GM12872 (cell line): Measurements from ENCODE around the gene CMSS1.

Source experiments
- TF ChIP-seq, protein P1 (sequence below): IDR thresholded peaks from 3 replicates; pipeline ENCODE4 v1.5.1; 2011; ENCODE audit warnings: low read depth, mild to moderate bottlenecking, low read length, moderate library complexity; ENCODE audit not compliant: insufficient read depth

The CMSS1 gene

DNA sequence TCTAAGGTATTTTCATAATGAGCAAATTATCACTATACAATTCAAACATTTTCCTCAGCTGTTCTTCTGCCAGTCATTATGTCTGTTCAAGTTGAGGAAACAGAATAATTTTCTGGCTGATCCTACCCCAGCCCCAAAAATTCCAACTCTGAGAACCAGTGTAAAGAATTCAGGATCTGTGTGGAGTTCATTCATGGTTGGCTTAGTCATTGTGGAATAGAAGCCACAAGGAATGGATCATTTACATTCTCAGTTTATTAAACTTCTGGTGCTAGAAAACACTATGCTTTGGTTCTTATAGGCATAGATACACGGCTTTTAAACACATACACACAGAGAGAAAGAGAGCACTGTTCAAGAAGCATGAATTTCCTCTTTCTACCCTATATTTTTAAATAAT lies 134.6 kb downstream of the CMSS1 start:
- TF ChIP-seq, protein P1, sequence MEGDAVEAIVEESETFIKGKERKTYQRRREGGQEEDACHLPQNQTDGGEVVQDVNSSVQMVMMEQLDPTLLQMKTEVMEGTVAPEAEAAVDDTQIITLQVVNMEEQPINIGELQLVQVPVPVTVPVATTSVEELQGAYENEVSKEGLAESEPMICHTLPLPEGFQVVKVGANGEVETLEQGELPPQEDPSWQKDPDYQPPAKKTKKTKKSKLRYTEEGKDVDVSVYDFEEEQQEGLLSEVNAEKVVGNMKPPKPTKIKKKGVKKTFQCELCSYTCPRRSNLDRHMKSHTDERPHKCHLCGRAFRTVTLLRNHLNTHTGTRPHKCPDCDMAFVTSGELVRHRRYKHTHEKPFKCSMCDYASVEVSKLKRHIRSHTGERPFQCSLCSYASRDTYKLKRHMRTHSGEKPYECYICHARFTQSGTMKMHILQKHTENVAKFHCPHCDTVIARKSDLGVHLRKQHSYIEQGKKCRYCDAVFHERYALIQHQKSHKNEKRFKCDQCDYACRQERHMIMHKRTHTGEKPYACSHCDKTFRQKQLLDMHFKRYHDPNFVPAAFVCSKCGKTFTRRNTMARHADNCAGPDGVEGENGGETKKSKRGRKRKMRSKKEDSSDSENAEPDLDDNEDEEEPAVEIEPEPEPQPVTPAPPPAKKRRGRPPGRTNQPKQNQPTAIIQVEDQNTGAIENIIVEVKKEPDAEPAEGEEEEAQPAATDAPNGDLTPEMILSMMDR = no peak

GRCh38 chr3:99953596-99953995 lies 135.9 kb downstream of the CMSS1 start:
- TF ChIP-seq, protein P1 = no peak

DNA sequence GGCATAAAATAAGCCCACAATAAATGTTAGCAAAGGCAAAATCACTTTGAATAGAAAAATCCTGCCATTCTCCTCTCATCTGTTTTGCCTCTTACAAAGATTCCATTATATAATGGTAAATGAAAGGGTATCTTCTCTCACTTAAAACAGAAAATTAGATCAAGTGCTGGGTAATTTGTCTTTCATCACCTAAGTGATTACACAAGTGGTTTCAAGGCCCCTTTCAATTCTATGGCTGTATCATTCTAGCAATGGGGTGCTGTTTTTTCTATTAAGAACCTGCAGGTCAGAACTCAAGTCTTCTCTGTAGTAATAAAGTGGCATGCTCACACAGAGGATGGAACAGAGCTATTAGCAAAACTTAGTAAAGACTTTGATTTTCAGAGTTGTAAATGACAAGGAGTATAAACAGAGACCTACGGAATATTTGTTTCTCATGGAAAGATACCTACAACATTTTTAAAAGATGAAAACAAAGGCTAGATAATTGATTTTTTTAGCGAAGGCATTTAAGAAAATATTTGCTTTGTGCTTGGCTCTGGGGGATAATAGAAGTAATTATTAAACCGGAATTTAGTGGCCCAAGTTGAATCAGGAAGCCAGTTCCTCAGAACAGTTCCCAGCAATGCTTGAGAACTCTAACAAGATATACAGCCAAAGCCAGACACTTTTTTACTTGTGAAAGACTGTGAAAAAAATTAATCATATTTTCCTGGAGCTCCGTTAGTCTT lies 137.4 kb downstream of the CMSS1 start:
- TF ChIP-seq, protein P1 = no peak

GRCh38 chr3:99955773-99956562 lies 138.3 kb downstream of the CMSS1 start:
- TF ChIP-seq, protein P1 = no peak

DNA sequence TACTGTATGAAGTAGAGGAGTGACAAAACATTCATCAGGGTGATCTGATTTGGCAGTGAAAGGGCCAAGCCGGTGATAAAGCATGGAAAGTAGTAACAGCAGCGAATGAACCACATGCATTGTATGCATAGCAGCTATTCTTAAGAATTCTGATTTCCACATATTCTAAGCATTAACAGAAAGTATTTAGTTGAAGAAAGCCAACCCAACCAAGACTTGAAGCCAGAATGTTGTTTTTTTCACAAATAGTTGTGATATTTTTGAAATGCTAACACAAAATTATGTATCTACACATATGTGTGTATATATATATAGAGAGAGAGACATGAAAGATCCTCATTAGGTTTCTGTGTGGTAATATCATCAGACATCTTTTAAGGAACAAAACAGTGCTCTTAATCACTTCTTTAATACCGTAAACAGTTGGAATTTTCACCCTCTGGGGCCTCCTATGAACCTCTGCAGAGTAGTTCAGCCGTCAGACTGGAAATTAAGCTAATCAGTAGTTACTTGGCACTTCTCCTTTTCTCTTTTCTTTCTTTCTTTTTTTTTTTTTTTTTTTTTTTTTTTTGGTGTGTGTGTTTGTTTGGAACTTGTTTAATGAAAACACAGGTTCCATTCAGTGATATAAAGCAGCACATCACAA lies 139.6 kb downstream of the CMSS1 start:
- TF ChIP-seq, protein P1 = no peak

DNA sequence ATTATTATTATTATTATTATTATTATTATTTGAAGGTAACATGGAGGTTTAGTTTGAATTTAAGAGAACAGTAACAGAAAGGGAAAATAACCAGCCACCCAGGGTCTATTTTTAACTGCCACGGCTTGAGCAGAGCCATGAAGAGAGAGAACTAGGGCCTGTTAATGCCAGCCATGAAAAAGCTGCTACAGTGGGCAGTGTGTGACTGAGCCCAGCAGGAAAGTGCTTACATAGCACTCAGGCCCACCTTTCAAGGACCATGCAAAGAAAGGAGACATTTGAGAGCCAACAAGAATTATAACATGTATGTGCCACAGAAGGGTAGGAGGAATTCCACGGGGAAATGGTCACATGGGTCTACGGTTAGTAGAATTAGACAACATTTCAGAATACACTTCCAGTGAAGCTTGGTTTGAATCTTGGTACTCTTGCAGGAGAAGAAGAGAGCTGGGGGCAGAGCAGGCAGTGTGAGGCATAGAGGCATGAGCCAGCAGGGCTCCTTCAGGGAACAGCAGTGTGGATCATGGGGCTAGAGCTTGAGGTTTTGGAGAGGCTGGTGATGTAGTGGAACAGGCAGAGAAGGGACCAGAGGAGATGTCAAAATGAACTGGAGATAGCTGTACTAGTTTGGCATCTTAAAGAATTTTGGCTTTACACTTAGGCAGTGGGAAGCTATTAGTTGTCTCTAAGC lies 140.7 kb downstream of the CMSS1 start:
- TF ChIP-seq, protein P1 = no peak

DNA sequence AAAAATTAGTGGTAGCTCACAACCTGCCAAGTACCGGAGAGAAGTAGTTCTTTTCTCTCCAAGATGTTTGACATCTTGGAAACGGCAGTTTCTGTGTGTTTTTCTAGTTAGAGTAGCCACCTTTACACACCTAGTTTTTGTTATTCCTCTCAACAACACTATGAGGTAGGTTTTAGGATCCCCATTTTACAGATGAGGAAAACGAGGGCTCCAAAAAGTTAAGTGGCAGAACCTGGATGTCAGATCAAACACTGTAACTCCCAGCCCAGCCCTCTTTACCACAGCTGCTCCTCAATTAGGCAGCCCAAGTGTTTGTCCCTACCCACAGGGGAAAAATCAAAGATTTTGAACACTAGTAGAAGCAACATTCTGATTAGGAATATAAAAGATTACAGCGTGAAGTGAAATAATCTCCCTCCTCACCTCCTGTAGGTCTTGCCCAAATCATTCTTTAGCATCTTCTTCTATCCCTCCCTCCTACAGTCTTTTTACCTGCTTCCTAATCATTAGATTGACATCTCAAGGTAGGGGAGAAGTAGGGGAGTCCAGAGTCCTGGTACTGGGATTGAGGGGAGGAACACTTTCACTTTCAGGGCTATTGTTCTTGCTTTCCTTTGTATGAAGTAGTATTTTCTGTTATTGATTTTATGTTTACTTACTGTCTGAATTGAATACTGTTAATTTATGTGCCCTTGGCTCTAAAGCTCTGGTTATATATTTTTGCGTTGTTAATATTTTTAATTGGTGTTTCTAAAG lies 142.6 kb downstream of the CMSS1 start:
- TF ChIP-seq, protein P1 = no peak
